Measurements from ENCODE around the gene ZNF185.
A peak's percentile ranks its signal among the peaks of the same experiment; 100 is the strongest.

The ZNF185 gene

DNA sequence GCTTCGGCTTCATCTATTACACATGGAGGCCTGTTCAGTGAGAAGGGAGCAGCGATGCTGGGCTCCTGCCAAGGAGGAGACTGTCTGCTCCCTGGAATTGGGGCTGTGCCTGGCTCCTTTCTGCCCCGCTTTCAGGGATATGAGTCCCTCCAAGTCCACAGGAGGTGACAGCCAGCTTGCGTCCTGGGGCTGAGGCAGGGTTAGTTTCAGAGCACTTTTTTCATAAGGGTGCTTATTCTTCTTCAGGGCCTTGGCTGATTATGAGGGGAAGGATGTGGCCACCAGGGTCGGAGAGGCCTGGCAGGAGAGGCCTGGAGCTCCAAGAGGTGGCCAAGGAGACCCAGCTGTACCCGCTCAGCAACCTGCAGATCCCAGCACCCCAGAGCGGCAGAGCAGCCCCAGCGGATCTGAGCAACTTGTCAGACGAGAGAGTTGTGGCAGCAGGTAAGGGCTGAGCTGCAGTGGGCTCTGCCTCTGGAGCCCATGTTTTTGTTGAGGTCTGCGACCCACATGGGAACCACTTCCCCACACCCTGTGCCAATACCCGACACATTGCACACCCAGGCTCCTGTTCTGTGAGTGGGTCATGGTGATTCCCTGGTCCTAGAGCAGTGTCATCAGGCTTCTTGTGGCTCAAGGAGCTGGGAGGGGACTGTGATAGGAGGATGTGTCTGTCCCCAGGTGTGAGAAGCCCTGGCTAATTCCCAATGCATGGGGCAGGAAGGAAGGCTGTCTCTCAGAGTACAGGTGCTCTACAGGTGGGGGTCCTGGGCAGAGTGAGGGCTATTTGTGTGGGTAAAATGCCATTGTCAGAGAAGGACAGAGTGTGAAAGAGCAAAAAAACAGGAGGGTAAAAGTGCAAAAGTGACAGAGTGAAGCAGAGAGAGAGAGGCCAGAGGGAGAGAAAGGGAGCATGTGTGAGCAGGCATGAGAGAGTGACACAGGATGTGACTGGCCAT, 47.4 kb downstream of the ZNF185 start:
- ChIA-PET CTCF (interaction anchor here (0.7 to 1.6 kb wide), 5 partner anchors 12 to 763 kb away, joined by 3 read pairs; no protein-coding TSS in a partner anchor), POLR2A (no interaction called here)
- Histone ChIP-seq H3K36me3 (ENCODE audit: control insufficient read depth in 2 of 2, insufficient read depth in 1 of 2, low read length in 2 of 2) (no peaks in the 10 kb centered on the region; a peak in 1 of 3 replicates), H3K27ac (ENCODE audit: extremely low read depth, low read depth, low read length) (no peak overlapping the region), H3K9me3 (ENCODE audit: control insufficient read depth, insufficient read depth, low read depth, low read length) (no peaks in the 10 kb centered on the region), H3K4me3 (ENCODE audit: low read depth, low read length) (no peak overlapping the region), H3K4me1 (ENCODE audit: control insufficient read depth, insufficient read depth, low read length) (no peaks in the 10 kb centered on the region)
- TF ChIP-seq SCRT1 (tag by site-specific recombination; IDR thresholded peaks at IDR 0.05; ENCODE audit: borderline replicate concordance) (peak; percentile 63; the same call in 1 of the 2 replicates), ZNF610 (tag by site-specific recombination; IDR thresholded peaks at IDR 0.05; ENCODE audit: borderline replicate concordance) (no peak), SCRT2 (tag by site-specific recombination; IDR thresholded peaks at IDR 0.05) (peak; percentile 72), IKZF3 (tag by site-specific recombination; IDR thresholded peaks at IDR 0.05) (no peak), PRDM1 (tag by site-specific recombination; IDR thresholded peaks at IDR 0.05) (0 out of 2 replicates have a peak, but pooled peaks have one; percentile 7)

DNA sequence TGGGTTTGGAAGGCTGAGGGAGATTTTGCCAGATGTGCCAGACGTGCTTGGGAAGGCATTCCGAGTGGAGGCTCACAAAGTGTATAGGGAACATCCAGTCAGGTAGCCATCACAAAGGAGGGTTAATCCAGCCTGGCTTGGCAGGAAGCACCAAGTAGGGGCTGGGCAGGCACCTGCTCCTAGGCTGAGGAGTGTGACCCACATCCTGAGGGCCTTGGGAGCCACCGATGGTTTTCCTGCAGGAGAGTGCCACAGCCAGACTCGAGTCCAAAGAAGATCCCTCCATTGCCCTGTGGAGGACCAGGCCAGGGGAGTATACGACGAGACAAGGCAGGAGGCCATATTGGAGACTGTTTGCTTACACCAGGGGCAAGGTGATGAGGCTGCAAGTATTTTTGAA, 48.8 kb downstream of the ZNF185 start:
- H3K27ac ChIP-seq (ENCODE audit: extremely low read depth, low read depth, low read length), result no peak overlapping the region
- POLR2A ChIA-PET, result no interaction called here
- no peaks in the 10 kb centered on the region for H3K9me3 ChIP-seq (ENCODE audit: control insufficient read depth, insufficient read depth, low read depth, low read length)
- no peaks in the 10 kb centered on the region; a peak in 1 of 3 replicates for H3K36me3 ChIP-seq (ENCODE audit: control insufficient read depth in 2 of 2, insufficient read depth in 1 of 2, low read length in 2 of 2)
- H3K4me3 ChIP-seq (ENCODE audit: low read depth, low read length), result no peak overlapping the region
- H3K4me1 ChIP-seq (ENCODE audit: control insufficient read depth, insufficient read depth, low read length), result 0 out of 2 replicates have a peak, but pooled peaks cover 2% of the 10 kb centered on the region
- CTCF ChIA-PET, result interaction anchor here (0.7 to 1.6 kb wide), 2 partner anchors 512 to 592 kb away, joined by 3 read pairs; no protein-coding TSS in a partner anchor
- TF ChIP-seq ZNF580 (tag by site-specific recombination; IDR thresholded peaks at IDR 0.05), result no peak
- TF ChIP-seq ZSCAN16 (tag by site-specific recombination; IDR thresholded peaks at IDR 0.05), result no peak
- TF ChIP-seq ZNF658 (tag by site-specific recombination; IDR thresholded peaks at IDR 0.05), result no peak
